ENCODE results near the gene MAP4K2. TPM values are rescaled to one million over a fixed set of nuclear protein-coding genes. Genes with fewer than 3 reads are reported as not detected.

MAP4K2 gene
- total RNA-seq, 1 experiment from 2014 or later: 24.5 TPM

- TF ChIP-seq HMGXB4 (CRISPR knock-in tag; IDR thresholded peaks at IDR 0.05) (peak; percentile 85), AR (CRISPR knock-in tag; IDR thresholded peaks at IDR 0.05) (no peak), ZNF416 (CRISPR knock-in tag; IDR thresholded peaks at IDR 0.05) (no peak), E2F4 (CRISPR knock-in tag; IDR thresholded peaks at IDR 0.05; ENCODE audit: borderline replicate concordance, low read depth) (no peak), CBFB (CRISPR knock-in tag; IDR thresholded peaks at IDR 0.05; ENCODE audit: low read depth) (no peak), MYBL2 (CRISPR knock-in tag; IDR thresholded peaks at IDR 0.05) (no peak), GABPB1 (CRISPR knock-in tag; IDR thresholded peaks at IDR 0.05) (0 out of 2 replicates have a peak, but pooled peaks have one; percentile 30), SMAD3 (CRISPR knock-in tag; IDR thresholded peaks at IDR 0.05; ENCODE audit: borderline replicate concordance) (no peak), STAT6 (CRISPR knock-in tag; conservative IDR thresholded peaks at IDR 0.05; ENCODE audit: low read depth) (no peak), IRF2 (CRISPR knock-in tag; IDR thresholded peaks at IDR 0.05; ENCODE audit: borderline replicate concordance, low read depth) (no peak; the same call in 1 of the 2 replicates), ERG (CRISPR knock-in tag; IDR thresholded peaks at IDR 0.05) (no peak)
Observed at GRCh38 chr11:64742889-64743590, 60.0 kb downstream of the MAP4K2 start (continued).

GRCh38 chr11:64742087-64742888 lies 60.7 kb downstream of the MAP4K2 start:
- H3K27me3 Mint-ChIP-seq (ENCODE audit: low read depth): peaks cover 37% of the 10 kb centered on the region
- H3K4me1 Mint-ChIP-seq: peaks cover 39% of the 10 kb centered on the region
- peak overlapping the region; percentile 74 for H3K4me3 Mint-ChIP-seq
- DNase-seq (ENCODE audit: low spot score) (peak; percentile 54), ATAC-seq (peak; percentile 2)
- H3K27ac Mint-ChIP-seq: no peak overlapping the region
- H3K9me3 Mint-ChIP-seq: no peaks in the 10 kb centered on the region
- ChIA-PET CTCF (interaction anchor here (0.6 to 8.6 kb wide), 37 partner anchors 9 to 774 kb away, joined by 3 to 150 read pairs (median 6); partner anchors contain the start of genes BATF2, NRXN2, PYGM and SF1), POLR2A (interaction anchor here (1.0 to 1.5 kb wide), 4 partner anchors 18 to 36 kb away, joined by 3 to 6 read pairs (median 4); partner anchors contain the start of genes PYGM and SF1)
- 0 out of 2 replicates have a peak, but pooled peaks cover 4% of the 10 kb centered on the region for H3K36me3 Mint-ChIP-seq
- TF ChIP-seq MAX (CRISPR knock-in tag; IDR thresholded peaks at IDR 0.05) (peak; percentile 58; the same call in 1 of the 2 replicates), ARID4B (CRISPR knock-in tag; IDR thresholded peaks at IDR 0.05; ENCODE audit: borderline replicate concordance) (peak; percentile 21; the same call in 1 of the 2 replicates), ZBTB43 (CRISPR knock-in tag; IDR thresholded peaks at IDR 0.05) (no peak), TP53 (CRISPR knock-in tag; IDR thresholded peaks at IDR 0.05) (0 out of 2 replicates have a peak, but pooled peaks have one; percentile 60), SMAD4 (CRISPR knock-in tag; IDR thresholded peaks at IDR 0.05) (peak; percentile 17; the same call in 1 of the 2 replicates)
